HCT116 (cell line): ENCODE data around the gene ELAVL1. TPM values are rescaled to one million over a fixed set of nuclear protein-coding genes. Genes with fewer than 3 reads are reported as not detected.

ENCODE experiments used
- ATAC-seq: fragments of 200-7000 bp; cut with Tn5 transposase; 2 replicates; pipeline ENCODE4 v1.9.1; 2020; ENCODE audit warnings: mild to moderate bottlenecking, moderate library complexity
- BruUV-seq: library from RNA; stranded (reverse); fragments of 400-500 nt; replicated peaks from 2 replicates; lab custom pipeline; 2021; lab: Mats Ljungman, UMichigan
- CTCF ChIA-PET: fragments of 300-600 bp; sonication (Branson Sonifier 250); formaldehyde crosslinking; loops from one replicate; lab custom pipeline; 2021; ENCODE audit warnings: antibody characterized with exemption; lab: Charles Lee
- POLR2A ChIA-PET: fragments of 300-600, 350-600 bp; sonication (Branson Sonifier 250); formaldehyde crosslinking; loops from one replicate; lab custom pipeline; 2021; ENCODE audit warnings: antibody characterized with exemption; lab: Charles Lee
- RAD21 ChIA-PET, 2 experiments: fragments of 300-600 bp; sonication (Branson Sonifier 250); formaldehyde crosslinking; loops; one replicate each; lab custom pipeline; 2023; ENCODE audit warnings: low total read pairs in 2 of 2; ENCODE audit not compliant: uncharacterized antibody in 2 of 2, unreplicated experiment in 2 of 2, low non-redundant PET in 1 of 2; lab: Charles Lee
- DNase-seq: peaks from one replicate; pipeline ENCODE4 v3.0.0-alpha.2; 2010; ENCODE audit warnings: low read depth, low spot score
- H2AFZ ChIP-seq: fragments of 200-600 bp; shearing (Covaris generic), sonication (generic); 2 replicates; pipeline ENCODE4 v1.6.1; 2017; ENCODE audit warnings: low read depth, mixed run types, mixed read lengths, antibody characterized with exemption, low read length; ENCODE audit not compliant: poor library complexity, severe bottlenecking
- H3K27ac ChIP-seq: 2 replicates; pipeline ENCODE4 v1.5.1; 2012; ENCODE audit warnings: low read depth, low read length
- H3K27me3 ChIP-seq: fragments of 200-600 bp; sonication (generic); 2 replicates; pipeline ENCODE4 v1.6.1; 2016; ENCODE audit warnings: mixed run types, low read length, mixed read lengths; ENCODE audit not compliant: insufficient read depth
- H3K36me3 ChIP-seq, 2 experiments: fragments of 200-500 bp in 1 of 2; fragments of 200-600 bp in 1 of 2; sonication (Bioruptor generic) in 1 of 2; sonication (generic) in 1 of 2; 2 replicates each; pipeline versions ENCODE4 v1.5.1 to v1.6.1; 2014 to 2016; ENCODE audit warnings: low read length in 2 of 2, inconsistent platforms in 1 of 2, mixed read lengths in 1 of 2, mixed run types in 1 of 2; ENCODE audit not compliant: insufficient read depth in 2 of 2, control insufficient read depth in 1 of 2
- H3K4me1 ChIP-seq, 2 experiments: fragments of 200-600 bp in 1 of 2; sonication (generic) in 1 of 2; 2 replicates each; pipeline versions ENCODE4 v1.5.1 to v1.6.1; 2012 to 2017; ENCODE audit warnings: low read length in 2 of 2, inconsistent platforms in 1 of 2, mild to moderate bottlenecking in 1 of 2, mixed read lengths in 1 of 2, mixed run types in 1 of 2, moderate library complexity in 1 of 2; ENCODE audit not compliant: insufficient read depth in 2 of 2, control insufficient read depth in 1 of 2
- H3K4me2 ChIP-seq: fragments of 200-600 bp; sonication (generic); 2 replicates; pipeline ENCODE4 v1.6.1; 2017; ENCODE audit warnings: mixed run types, low read length, mixed read lengths
- H3K4me3 ChIP-seq, 2 experiments: fragments of 200-600 bp in 1 of 2; sonication (generic) in 1 of 2; replicated peaks in 1 of 2; 2 replicates each; pipeline ENCODE4 v1.5.1; 2011 to 2016; ENCODE audit warnings: low read length in 2 of 2, control low read depth in 1 of 2, low read depth in 1 of 2, mild to moderate bottlenecking in 1 of 2, mixed read lengths in 1 of 2, mixed run types in 1 of 2
- H3K79me2 ChIP-seq: fragments of 200-600 bp; sonication (generic); 2 replicates; pipeline ENCODE4 v1.6.1; 2017; ENCODE audit warnings: mild to moderate bottlenecking, mixed run types, low read length, moderate library complexity, mixed read lengths; ENCODE audit not compliant: insufficient read depth
- H3K9ac ChIP-seq: fragments of 200-600 bp; sonication (generic); 2 replicates; pipeline ENCODE4 v1.6.1; 2016; ENCODE audit warnings: low read length, mixed read lengths
- H3K9me2 ChIP-seq: fragments of 200-600 bp; sonication (generic), shearing (Covaris generic); 2 replicates; pipeline ENCODE4 v1.6.1; 2017; ENCODE audit warnings: mixed run types, mild to moderate bottlenecking, moderate library complexity; ENCODE audit not compliant: insufficient read depth
- H3K9me3 ChIP-seq, 2 experiments: fragments of 200-500 bp in 1 of 2; fragments of 200-600 bp in 1 of 2; sonication (Bioruptor generic) in 1 of 2; sonication (generic) in 1 of 2; 2 replicates each; pipeline ENCODE4 v1.6.1; 2014 to 2017; ENCODE audit warnings: low read length in 2 of 2, mixed read lengths in 2 of 2, inconsistent platforms in 1 of 2, low read depth in 1 of 2, mild to moderate bottlenecking in 1 of 2, mixed run types in 1 of 2, moderate library complexity in 1 of 2; ENCODE audit not compliant: control insufficient read depth in 1 of 2, insufficient read depth in 1 of 2
- H4K20me1 ChIP-seq: fragments of 200-600 bp; sonication (generic), shearing (Covaris generic); 2 replicates; pipeline ENCODE4 v1.6.1; 2017; ENCODE audit warnings: mixed run types, mild to moderate bottlenecking, moderate library complexity; ENCODE audit not compliant: insufficient read depth
- CTCF ChIP-seq, 3 experiments: fragments of 200-600 bp in 1 of 3; sonication (generic) in 1 of 3; IDR thresholded peaks in 2 of 3; conservative IDR thresholded peaks in 1 of 3; 2 replicates each; pipeline ENCODE4 v1.5.1; 2012 to 2017; ENCODE audit warnings: low read depth in 2 of 3, low read length in 2 of 3, antibody characterized with exemption in 1 of 3, borderline replicate concordance in 1 of 3, control low read depth in 1 of 3, mild to moderate bottlenecking in 1 of 3, mixed read lengths in 1 of 3, mixed run types in 1 of 3, moderate library complexity in 1 of 3; ENCODE audit not compliant: insufficient read depth in 1 of 3
- FOSL1 ChIP-seq: IDR thresholded peaks from 2 replicates; pipeline ENCODE4 v1.6.1; 2012; ENCODE audit warnings: low read depth
- MAX ChIP-seq: IDR thresholded peaks from 2 replicates; pipeline ENCODE4 v1.6.1; 2012
- POLR2A ChIP-seq: IDR thresholded peaks from 2 replicates; pipeline ENCODE4 v1.7.0; 2011; ENCODE audit warnings: borderline replicate concordance; ENCODE audit not compliant: insufficient read depth, insufficient read length; ENCODE audit errors: extremely low read depth
- SIN3A ChIP-seq: IDR thresholded peaks from 2 replicates; pipeline ENCODE4 v1.6.1; 2012; ENCODE audit warnings: low read depth
- SP1 ChIP-seq: IDR thresholded peaks from 2 replicates; pipeline ENCODE4 v1.6.1; 2012; ENCODE audit warnings: low read depth
- SRF ChIP-seq: IDR thresholded peaks from 2 replicates; pipeline ENCODE4 v1.6.1; 2012; ENCODE audit warnings: low read depth
- TCF7L2 ChIP-seq: IDR thresholded peaks from 2 replicates; pipeline ENCODE4 v1.7.0; 2011; ENCODE audit warnings: borderline replicate concordance, inconsistent platforms; ENCODE audit not compliant: insufficient read depth, insufficient read length; ENCODE audit errors: extremely low read depth
- YY1 ChIP-seq: IDR thresholded peaks from 2 replicates; pipeline ENCODE4 v1.6.1; 2011; ENCODE audit warnings: low read length, low read depth, moderate library complexity, mild to moderate bottlenecking; ENCODE audit not compliant: insufficient replicate concordance; ENCODE audit errors: extremely low read depth
- ZFX ChIP-seq: fragments of 450-650 bp; IDR thresholded peaks from 2 replicates; pipeline ENCODE4 v1.6.1; 2017
- intact Hi-C: fragments of 100-400 bp; cut with micrococcal nuclease; formaldehyde crosslinking; loops from 2 replicates; pipeline ENCODE4 v1.10.0; 2022
- total RNA-seq: library from RNA; stranded (reverse); gene quantifications from one replicate; pipeline ENCODE4 v1.2.1, GENCODE V29; 2021; ENCODE audit not compliant: unreplicated experiment
- TF ChIP-seq, protein P1 (sequence below): IDR thresholded peaks from 2 replicates; pipeline ENCODE4 v1.6.1; 2012; ENCODE audit warnings: low read depth

ELAVL1 gene
- total RNA-seq, 1 experiment from 2014 or later, result 134 TPM

- H3K36me3 ChIP-seq, result no peaks in the 10 kb centered on the region
- POLR2A ChIA-PET, result no interaction called here
These were observed 31.1 kb upstream of the ELAVL1 start for GRCh38 chr19:8036434-8037099.

More at GRCh38 chr19:8036434-8037099, 31.1 kb upstream of the ELAVL1 start:
- H3K4me2 ChIP-seq, result no peak overlapping the region
- TF ChIP-seq ZFX, result no peak
- TF ChIP-seq SRF, result no peak
- TF ChIP-seq MAX, result no peak
- no peak for TF ChIP-seq CTCF (IDR thresholded peaks at IDR 0.05 in 2 of 3, conservative IDR thresholded peaks at IDR 0.05 in 1 of 3; ENCODE audit: borderline replicate concordance in 1 of 3, insufficient read depth in 1 of 3, low read depth in 2 of 3, low read length in 2 of 3)
- TF ChIP-seq POLR2A, result no peak
- TF ChIP-seq YY1, result no peak
- TF ChIP-seq TCF7L2, result no peak
- no peak for TF ChIP-seq SP1
- TF ChIP-seq, protein P1, sequence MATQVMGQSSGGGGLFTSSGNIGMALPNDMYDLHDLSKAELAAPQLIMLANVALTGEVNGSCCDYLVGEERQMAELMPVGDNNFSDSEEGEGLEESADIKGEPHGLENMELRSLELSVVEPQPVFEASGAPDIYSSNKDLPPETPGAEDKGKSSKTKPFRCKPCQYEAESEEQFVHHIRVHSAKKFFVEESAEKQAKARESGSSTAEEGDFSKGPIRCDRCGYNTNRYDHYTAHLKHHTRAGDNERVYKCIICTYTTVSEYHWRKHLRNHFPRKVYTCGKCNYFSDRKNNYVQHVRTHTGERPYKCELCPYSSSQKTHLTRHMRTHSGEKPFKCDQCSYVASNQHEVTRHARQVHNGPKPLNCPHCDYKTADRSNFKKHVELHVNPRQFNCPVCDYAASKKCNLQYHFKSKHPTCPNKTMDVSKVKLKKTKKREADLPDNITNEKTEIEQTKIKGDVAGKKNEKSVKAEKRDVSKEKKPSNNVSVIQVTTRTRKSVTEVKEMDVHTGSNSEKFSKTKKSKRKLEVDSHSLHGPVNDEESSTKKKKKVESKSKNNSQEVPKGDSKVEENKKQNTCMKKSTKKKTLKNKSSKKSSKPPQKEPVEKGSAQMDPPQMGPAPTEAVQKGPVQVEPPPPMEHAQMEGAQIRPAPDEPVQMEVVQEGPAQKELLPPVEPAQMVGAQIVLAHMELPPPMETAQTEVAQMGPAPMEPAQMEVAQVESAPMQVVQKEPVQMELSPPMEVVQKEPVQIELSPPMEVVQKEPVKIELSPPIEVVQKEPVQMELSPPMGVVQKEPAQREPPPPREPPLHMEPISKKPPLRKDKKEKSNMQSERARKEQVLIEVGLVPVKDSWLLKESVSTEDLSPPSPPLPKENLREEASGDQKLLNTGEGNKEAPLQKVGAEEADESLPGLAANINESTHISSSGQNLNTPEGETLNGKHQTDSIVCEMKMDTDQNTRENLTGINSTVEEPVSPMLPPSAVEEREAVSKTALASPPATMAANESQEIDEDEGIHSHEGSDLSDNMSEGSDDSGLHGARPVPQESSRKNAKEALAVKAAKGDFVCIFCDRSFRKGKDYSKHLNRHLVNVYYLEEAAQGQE, result no peak
- TF ChIP-seq SIN3A, result no peak
- TF ChIP-seq FOSL1, result no peak
- TF ChIP-seq, all 23 proteins: peak for 0
- no TSS peak for BruUV-seq
- Histone ChIP-seq H3K27ac (no peak overlapping the region), H4K20me1 (no peaks in the 10 kb centered on the region), H3K4me3 (no peak overlapping the region), H3K79me2 (no peaks in the 10 kb centered on the region), H3K9me2 (no peaks in the 10 kb centered on the region), H2AFZ (no peak overlapping the region), H3K27me3 (no peaks in the 10 kb centered on the region), H3K9me3 (no peaks in the 10 kb centered on the region), H3K9ac (no peak overlapping the region), H3K4me1 (peaks cover 4 to 9% of the 10 kb centered on the region in 2 experiments; a peak in 3 of 4 replicates)
- RAD21 ChIA-PET, result no interaction called here
- no peak for ATAC-seq
- CTCF ChIA-PET, result no interaction called here
- no peak for DNase-seq
- intact Hi-C loops, result no loop called here
